ENCODE results near the gene RNASE9.

Gene RNASE9

DNA sequence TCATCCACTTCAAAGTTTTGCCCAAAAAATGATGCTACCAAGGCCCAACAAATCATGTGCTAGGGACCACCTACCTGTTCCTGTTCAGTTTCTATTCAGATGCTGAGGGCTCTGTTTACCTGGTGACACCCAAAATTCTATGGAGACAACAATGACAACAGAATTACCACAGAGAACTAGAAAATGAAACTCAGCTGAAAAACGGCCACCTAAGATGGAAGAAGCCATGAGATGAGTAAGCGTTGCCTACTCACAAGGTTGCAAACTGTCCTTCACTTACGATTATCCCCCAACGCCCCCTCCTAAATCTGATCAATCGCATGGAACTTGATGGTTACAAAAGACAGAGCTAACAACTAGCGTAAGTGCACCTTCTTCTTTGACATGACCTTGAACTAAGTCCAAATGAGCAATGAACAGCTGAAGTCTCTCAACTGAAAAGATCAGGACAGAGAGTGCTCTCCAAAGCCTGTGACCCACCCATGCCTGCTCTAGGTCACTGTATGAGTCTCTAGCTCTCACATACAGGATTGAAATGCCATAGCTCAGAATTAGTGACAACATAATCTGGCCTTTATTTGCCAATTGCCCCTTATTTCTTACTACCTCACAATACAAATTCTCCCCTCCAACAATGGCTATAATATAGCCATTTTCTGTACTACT is 26.8 kb upstream of the RNASE9 start, which contains the start of gene RNASE11:
RNASE11 (minus strand) TSS at position 513 of the 666 bp plus-strand sequence.
- TF ChIP-seq, protein P1, sequence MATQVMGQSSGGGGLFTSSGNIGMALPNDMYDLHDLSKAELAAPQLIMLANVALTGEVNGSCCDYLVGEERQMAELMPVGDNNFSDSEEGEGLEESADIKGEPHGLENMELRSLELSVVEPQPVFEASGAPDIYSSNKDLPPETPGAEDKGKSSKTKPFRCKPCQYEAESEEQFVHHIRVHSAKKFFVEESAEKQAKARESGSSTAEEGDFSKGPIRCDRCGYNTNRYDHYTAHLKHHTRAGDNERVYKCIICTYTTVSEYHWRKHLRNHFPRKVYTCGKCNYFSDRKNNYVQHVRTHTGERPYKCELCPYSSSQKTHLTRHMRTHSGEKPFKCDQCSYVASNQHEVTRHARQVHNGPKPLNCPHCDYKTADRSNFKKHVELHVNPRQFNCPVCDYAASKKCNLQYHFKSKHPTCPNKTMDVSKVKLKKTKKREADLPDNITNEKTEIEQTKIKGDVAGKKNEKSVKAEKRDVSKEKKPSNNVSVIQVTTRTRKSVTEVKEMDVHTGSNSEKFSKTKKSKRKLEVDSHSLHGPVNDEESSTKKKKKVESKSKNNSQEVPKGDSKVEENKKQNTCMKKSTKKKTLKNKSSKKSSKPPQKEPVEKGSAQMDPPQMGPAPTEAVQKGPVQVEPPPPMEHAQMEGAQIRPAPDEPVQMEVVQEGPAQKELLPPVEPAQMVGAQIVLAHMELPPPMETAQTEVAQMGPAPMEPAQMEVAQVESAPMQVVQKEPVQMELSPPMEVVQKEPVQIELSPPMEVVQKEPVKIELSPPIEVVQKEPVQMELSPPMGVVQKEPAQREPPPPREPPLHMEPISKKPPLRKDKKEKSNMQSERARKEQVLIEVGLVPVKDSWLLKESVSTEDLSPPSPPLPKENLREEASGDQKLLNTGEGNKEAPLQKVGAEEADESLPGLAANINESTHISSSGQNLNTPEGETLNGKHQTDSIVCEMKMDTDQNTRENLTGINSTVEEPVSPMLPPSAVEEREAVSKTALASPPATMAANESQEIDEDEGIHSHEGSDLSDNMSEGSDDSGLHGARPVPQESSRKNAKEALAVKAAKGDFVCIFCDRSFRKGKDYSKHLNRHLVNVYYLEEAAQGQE (IDR thresholded peaks at IDR 0.05; ENCODE audit: insufficient replicate concordance, low read depth): no peak
- TF ChIP-seq POLR2AphosphoS5 (IDR thresholded peaks at IDR 0.05; ENCODE audit: low read depth) (no peak), GABPA (IDR thresholded peaks at IDR 0.05; ENCODE audit: low read depth) (no peak), SPI1 (IDR thresholded peaks at IDR 0.05; ENCODE audit: borderline replicate concordance, low read depth) (no peak)
- TF ChIP-seq, protein P2, sequence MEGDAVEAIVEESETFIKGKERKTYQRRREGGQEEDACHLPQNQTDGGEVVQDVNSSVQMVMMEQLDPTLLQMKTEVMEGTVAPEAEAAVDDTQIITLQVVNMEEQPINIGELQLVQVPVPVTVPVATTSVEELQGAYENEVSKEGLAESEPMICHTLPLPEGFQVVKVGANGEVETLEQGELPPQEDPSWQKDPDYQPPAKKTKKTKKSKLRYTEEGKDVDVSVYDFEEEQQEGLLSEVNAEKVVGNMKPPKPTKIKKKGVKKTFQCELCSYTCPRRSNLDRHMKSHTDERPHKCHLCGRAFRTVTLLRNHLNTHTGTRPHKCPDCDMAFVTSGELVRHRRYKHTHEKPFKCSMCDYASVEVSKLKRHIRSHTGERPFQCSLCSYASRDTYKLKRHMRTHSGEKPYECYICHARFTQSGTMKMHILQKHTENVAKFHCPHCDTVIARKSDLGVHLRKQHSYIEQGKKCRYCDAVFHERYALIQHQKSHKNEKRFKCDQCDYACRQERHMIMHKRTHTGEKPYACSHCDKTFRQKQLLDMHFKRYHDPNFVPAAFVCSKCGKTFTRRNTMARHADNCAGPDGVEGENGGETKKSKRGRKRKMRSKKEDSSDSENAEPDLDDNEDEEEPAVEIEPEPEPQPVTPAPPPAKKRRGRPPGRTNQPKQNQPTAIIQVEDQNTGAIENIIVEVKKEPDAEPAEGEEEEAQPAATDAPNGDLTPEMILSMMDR (IDR thresholded peaks at IDR 0.05; ENCODE audit: insufficient read depth, low read length): no peak
- no peaks in the 10 kb centered on the region for H3K27me3 ChIP-seq (ENCODE audit: insufficient read depth, poor library complexity, severe bottlenecking)
- no peak within 1 kb of the TSS for H3K27ac ChIP-seq (replicated peaks)
- DNase-seq (ENCODE audit: low read depth in 1 of 2, low spot score in 1 of 2): no peak
- H3K4me3 ChIP-seq (replicated peaks; ENCODE audit: insufficient read depth, low read length): no peak within 1 kb of the TSS

DNA sequence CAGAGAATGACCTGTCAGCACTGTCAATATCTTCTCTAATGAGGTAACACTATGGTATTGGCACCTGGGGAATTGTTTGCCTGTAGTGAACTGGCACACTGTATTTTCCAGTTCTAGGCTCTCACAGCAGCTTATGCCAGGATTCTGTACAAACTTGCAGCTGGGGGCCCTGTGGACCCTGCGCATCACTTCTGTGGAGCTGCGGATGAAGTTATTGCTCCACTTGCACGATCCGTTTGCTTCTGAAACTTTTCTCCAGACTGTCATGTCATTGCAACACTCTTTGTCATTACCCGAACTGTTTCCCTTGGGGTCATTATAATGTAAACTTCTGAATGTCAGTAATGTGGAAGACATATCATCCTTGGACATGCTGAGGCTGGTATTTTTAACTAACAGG is 23.1 kb upstream of the RNASE9 start:
- peak overlapping the region; percentile 79 for H3K27ac ChIP-seq (replicated peaks)
- H3K27me3 ChIP-seq (ENCODE audit: insufficient read depth, poor library complexity, severe bottlenecking): no peaks in the 10 kb centered on the region
- 0 out of 2 replicates have a peak, but pooled peaks have one; percentile 49 for TF ChIP-seq POLR2AphosphoS5 (IDR thresholded peaks at IDR 0.05; ENCODE audit: low read depth)
- TF ChIP-seq GABPA (IDR thresholded peaks at IDR 0.05; ENCODE audit: low read depth): no peak
- H3K4me3 ChIP-seq (replicated peaks; ENCODE audit: insufficient read depth, low read length): no peak overlapping the region
- DNase-seq (ENCODE audit: low read depth in 1 of 2, low spot score in 1 of 2): peak; percentile 43 to 77

DNA sequence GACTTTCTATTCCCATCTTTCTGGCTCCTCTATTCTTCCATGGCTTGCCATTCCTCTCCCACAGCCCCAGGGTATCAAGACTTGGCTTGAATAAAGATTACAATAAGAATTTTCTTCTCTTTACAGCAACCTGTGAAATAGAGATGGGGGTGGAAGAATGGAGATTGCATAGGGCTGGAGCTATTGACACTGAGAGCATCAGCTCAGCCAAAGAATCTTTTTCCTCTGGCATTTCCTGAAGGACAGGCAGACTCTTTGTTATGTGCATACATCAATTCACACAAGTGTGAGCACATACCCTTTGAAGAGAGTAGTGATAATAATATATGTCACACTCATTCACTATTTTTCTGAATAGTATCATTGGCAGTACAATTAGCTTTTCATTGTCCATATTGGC is 22.3 kb upstream of the RNASE9 start:
- H3K4me3 ChIP-seq (replicated peaks; ENCODE audit: insufficient read depth, low read length): no peak overlapping the region
- no peak for DNase-seq (ENCODE audit: low read depth in 1 of 2, low spot score in 1 of 2)
- H3K27ac ChIP-seq (replicated peaks): peak overlapping the region; percentile 79
- TF ChIP-seq POLR2AphosphoS5 (IDR thresholded peaks at IDR 0.05; ENCODE audit: low read depth): no peak
- TF ChIP-seq GABPA (IDR thresholded peaks at IDR 0.05; ENCODE audit: low read depth): no peak
- TF ChIP-seq, protein P1 (IDR thresholded peaks at IDR 0.05; ENCODE audit: insufficient replicate concordance, low read depth): no peak
- no peak for TF ChIP-seq SPI1 (IDR thresholded peaks at IDR 0.05; ENCODE audit: borderline replicate concordance, low read depth)
- TF ChIP-seq, protein P2 (IDR thresholded peaks at IDR 0.05; ENCODE audit: insufficient read depth, low read length): no peak
- no peaks in the 10 kb centered on the region for H3K27me3 ChIP-seq (ENCODE audit: insufficient read depth, poor library complexity, severe bottlenecking)

DNA sequence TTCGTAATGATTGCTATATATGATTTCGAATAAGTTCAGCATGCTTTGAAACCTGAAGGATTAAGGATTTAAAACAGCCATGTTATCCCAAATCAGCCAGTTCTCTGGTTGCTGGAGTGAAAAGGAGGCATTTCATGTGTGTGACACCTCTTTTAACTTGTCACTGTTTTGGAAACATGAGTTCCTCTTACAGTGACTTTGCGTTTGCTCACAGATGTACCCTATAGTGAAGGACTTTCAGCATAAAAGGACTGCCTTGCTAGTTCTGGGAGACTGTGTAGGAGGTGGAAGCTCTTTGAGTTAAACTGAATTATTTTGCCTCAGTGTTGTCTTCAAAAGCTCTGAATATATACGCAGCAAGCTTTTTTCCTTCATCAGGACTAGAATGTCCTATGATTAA is 19.4 kb upstream of the RNASE9 start:
- Histone ChIP-seq H3K27ac (replicated peaks) (peak overlapping the region; percentile 42), H3K27me3 (ENCODE audit: insufficient read depth, poor library complexity, severe bottlenecking) (no peaks in the 10 kb centered on the region), H3K4me3 (replicated peaks; ENCODE audit: insufficient read depth, low read length) (no peak overlapping the region)
- TF ChIP-seq SPI1 (IDR thresholded peaks at IDR 0.05; ENCODE audit: borderline replicate concordance, low read depth): peak; percentile 64; the same call in 1 of the 2 replicates
- no peak for TF ChIP-seq GABPA (IDR thresholded peaks at IDR 0.05; ENCODE audit: low read depth)
- peak in 1 of 2 experiments; percentile 48 for DNase-seq (ENCODE audit: low read depth in 1 of 2, low spot score in 1 of 2)
